HG03565 (cell line): ENCODE measurements around the gene RIPPLY2.
"Not testable (repeated sequence)": the region's sequence is repeated elsewhere in the genome, so short reads cannot be mapped to it uniquely, and the experiment has no call there.

ENCODE experiments used
- ATAC-seq: cut with Tn5 transposase; IDR thresholded peaks from one replicate; pipeline ENCODE4 v1.9.1; 2021; ENCODE audit warnings: mild to moderate bottlenecking, moderate library complexity; ENCODE audit not compliant: unreplicated experiment

The RIPPLY2 gene

DNA sequence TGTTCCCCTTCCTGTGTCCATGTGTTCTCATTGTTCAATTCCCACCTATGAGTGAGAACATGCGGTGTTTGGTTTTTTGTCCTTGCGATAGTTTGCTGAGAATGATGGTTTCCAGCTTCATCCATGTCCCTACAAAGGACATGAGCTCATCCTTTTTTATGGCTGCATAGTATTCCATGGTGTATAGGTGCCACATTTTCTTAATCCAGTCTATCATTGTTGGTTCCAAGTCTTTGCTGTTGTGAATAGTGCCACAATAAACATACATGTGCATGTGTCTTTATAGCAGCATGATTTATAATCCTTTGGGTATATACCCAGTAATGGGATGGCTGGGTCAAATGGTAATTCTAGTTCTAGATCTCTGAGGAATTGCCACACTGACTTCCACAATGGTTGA, 43.9 kb downstream of the RIPPLY2 start:
- ATAC-seq = not testable (repeated sequence)

GRCh38 chr6:83901624-83902023, 48.5 kb downstream of the RIPPLY2 start:
- no peak for ATAC-seq

DNA sequence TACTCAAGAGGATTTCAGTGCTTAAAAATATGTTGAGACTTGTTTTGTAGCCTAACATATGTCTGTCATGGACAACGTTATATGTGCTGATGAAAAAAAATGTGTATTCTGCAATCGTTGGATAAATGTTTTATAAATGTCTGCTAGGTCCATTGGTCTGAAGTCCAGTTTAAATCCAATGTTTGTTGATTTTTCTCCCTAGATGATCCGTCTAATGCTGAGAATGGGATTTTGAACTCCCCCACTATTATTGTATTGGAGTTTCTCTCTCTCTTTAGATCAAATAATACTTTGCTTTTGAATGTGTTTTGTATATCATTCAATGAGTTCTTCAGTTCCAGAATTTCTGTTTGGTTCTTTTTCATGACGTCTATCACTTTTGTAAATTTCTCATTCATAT, 51.2 kb downstream of the RIPPLY2 start:
- ATAC-seq = no peak

DNA sequence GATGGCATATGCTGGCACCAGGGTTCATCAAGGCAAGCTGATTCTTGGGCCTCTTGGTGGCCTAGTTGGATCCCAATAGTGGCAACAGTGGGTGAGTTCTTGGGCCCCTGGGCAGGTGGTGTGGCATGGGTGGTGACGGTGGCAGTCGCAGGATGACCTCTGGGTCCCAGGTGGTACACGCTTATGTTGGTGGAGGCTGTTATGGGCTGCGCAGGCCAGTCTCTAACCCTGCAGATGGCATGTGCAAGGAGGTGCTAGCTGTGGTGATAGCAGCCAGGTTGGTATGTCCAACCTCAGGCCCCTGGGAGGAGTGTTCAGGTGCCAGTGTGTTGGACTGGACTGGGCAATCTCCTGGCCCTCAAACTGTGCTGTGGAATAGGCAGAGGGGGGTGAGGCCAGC, 52.5 kb downstream of the RIPPLY2 start:
- no peak for ATAC-seq
